Brain microvascular endothelial cell (primary cell): ENCODE measurements around the gene KRT17.
A peak's percentile ranks its signal among the peaks of the same experiment; 100 is the strongest.
"Not testable (repeated sequence)": the region's sequence is repeated elsewhere in the genome, so short reads cannot be mapped to it uniquely, and the experiment has no call there.

Experiments used
- DNase-seq: peaks from one replicate; pipeline ENCODE4 v3.0.0-alpha.2; 2020
- H3K27ac ChIP-seq: fragments of 250-450 bp; sonication (Bioruptor Pico); 2 replicates; pipeline ENCODE4 v1.5.1; 2020; ENCODE audit warnings: mild to moderate bottlenecking, moderate library complexity
- H3K27me3 ChIP-seq: fragments of 250-450 bp; sonication (Bioruptor Pico); replicated peaks from 2 replicates; pipeline ENCODE4 v1.5.1; 2020; ENCODE audit warnings: mild to moderate bottlenecking
- H3K36me3 ChIP-seq: fragments of 250-450 bp; sonication (Bioruptor Pico); replicated peaks from 2 replicates; pipeline ENCODE4 v1.5.1; 2020; ENCODE audit warnings: mild to moderate bottlenecking
- H3K4me3 ChIP-seq: 2 replicates; pipeline ENCODE4 v1.5.1; 2011; ENCODE audit warnings: low read depth, mild to moderate bottlenecking, control low read depth, low read length, moderate library complexity
- in situ Hi-C: cut with HindIII; loops from 2 replicates; pipeline ENCODE4 v1.10.0; 2017; ENCODE audit warnings: low sequenced_read_pairs, low pct_ligation_motif_present
- TF ChIP-seq, protein P1 (sequence below): IDR thresholded peaks from 2 replicates; pipeline ENCODE4 v1.5.1; 2011; ENCODE audit warnings: low read depth, mild to moderate bottlenecking, moderate library complexity, low read length, control low read depth, inconsistent platforms; ENCODE audit errors: missing control alignments

The KRT17 gene

GRCh38 chr17:41610965-41611640 is 13.3 kb downstream of the KRT17 start:
- TF ChIP-seq, protein P1, sequence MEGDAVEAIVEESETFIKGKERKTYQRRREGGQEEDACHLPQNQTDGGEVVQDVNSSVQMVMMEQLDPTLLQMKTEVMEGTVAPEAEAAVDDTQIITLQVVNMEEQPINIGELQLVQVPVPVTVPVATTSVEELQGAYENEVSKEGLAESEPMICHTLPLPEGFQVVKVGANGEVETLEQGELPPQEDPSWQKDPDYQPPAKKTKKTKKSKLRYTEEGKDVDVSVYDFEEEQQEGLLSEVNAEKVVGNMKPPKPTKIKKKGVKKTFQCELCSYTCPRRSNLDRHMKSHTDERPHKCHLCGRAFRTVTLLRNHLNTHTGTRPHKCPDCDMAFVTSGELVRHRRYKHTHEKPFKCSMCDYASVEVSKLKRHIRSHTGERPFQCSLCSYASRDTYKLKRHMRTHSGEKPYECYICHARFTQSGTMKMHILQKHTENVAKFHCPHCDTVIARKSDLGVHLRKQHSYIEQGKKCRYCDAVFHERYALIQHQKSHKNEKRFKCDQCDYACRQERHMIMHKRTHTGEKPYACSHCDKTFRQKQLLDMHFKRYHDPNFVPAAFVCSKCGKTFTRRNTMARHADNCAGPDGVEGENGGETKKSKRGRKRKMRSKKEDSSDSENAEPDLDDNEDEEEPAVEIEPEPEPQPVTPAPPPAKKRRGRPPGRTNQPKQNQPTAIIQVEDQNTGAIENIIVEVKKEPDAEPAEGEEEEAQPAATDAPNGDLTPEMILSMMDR: no peak
- no peak overlapping the region for H3K27ac ChIP-seq
- H3K36me3 ChIP-seq: no peaks in the 10 kb centered on the region
- no peak overlapping the region for H3K4me3 ChIP-seq
- no peaks in the 10 kb centered on the region for H3K27me3 ChIP-seq
- in situ Hi-C loops: no loop called here
- DNase-seq: no peak

GRCh38 chr17:41610061-41610517 is 14.3 kb downstream of the KRT17 start:
- H3K27me3 ChIP-seq, H3K36me3 ChIP-seq, H3K27ac ChIP-seq, H3K4me3 ChIP-seq, DNase-seq, in situ Hi-C loops: not testable (repeated sequence)
- TF ChIP-seq, protein P1: peak; percentile 52

GRCh38 chr17:41606930-41607329 is 17.4 kb downstream of the KRT17 start:
- H3K36me3 ChIP-seq, in situ Hi-C loops, DNase-seq, H3K4me3 ChIP-seq, H3K27me3 ChIP-seq, H3K27ac ChIP-seq: not testable (repeated sequence)

GRCh38 chr17:41602524-41602923 is 21.9 kb downstream of the KRT17 start:
- H3K4me3 ChIP-seq: no peak overlapping the region
- no peaks in the 10 kb centered on the region for H3K36me3 ChIP-seq
- TF ChIP-seq, protein P1: no peak
- in situ Hi-C loops: no loop called here
- DNase-seq: no peak
- no peaks in the 10 kb centered on the region for H3K27me3 ChIP-seq
- H3K27ac ChIP-seq: no peak overlapping the region

- H3K36me3 ChIP-seq: no peaks in the 10 kb centered on the region
- TF ChIP-seq, protein P1: no peak
- DNase-seq: no peak
- in situ Hi-C loops: no loop called here
- no peaks in the 10 kb centered on the region for H3K27me3 ChIP-seq
- H3K27ac ChIP-seq: no peak overlapping the region
- no peak overlapping the region for H3K4me3 ChIP-seq
These were observed 24.1 kb downstream of the KRT17 start for GRCh38 chr17:41600318-41600717.

- DNase-seq: no peak
- no peak overlapping the region for H3K27ac ChIP-seq
- in situ Hi-C loops: no loop called here
- H3K4me3 ChIP-seq: no peak overlapping the region
- H3K36me3 ChIP-seq: no peaks in the 10 kb centered on the region
- TF ChIP-seq, protein P1: no peak
- H3K27me3 ChIP-seq: no peaks in the 10 kb centered on the region
These were observed 24.7 kb downstream of the KRT17 start for GRCh38 chr17:41599680-41600079.
